HG03103 (cell line): Measurements from ENCODE around the gene DGCR2.

Source experiments
- ATAC-seq: cut with Tn5 transposase; IDR thresholded peaks from one replicate; pipeline ENCODE4 v1.9.1; 2021; ENCODE audit warnings: low read depth; ENCODE audit not compliant: unreplicated experiment

Gene DGCR2

GRCh38 chr22:19147195-19147780 is 25.1 kb upstream of the DGCR2 start:
- ATAC-seq = no peak

DNA sequence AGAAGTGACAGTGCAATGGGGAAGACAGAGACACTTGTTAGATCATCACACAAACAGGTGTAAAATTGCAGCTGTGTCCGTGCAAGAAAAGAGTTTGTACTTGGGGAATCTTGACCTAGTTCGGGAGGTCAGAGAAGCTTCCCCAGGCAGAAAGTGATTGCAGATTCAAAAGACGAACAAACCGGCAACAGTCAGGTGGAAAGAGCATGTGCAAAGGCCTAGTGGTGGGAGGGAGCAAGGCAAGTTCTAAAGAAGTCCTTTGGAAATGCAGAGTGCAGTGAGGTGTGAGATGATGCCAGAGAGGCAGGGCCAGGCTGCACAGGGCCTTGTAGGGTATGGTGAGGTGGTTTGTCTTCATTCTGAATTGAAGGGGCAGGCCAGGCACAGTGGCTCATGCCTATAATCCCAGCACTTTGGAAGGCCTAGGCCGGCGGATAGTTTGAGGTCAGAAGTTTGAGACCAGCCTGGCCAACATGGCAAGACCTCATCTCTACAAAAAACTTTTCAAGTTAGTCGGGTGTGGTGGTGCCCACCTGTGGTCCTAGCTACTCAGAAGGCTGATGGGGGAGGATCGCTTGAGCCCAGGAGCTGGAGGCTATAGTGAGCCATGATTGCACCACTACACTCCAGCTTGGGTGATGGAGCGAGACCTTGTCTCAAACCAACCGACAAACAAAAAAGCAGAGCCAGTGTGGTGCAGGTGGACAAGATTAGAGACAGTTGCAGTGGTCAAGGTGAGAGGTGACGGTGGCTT is 24.2 kb upstream of the DGCR2 start:
- ATAC-seq = no peak

GRCh38 chr22:19143967-19144400 is 21.8 kb upstream of the DGCR2 start:
- ATAC-seq = no peak

DNA sequence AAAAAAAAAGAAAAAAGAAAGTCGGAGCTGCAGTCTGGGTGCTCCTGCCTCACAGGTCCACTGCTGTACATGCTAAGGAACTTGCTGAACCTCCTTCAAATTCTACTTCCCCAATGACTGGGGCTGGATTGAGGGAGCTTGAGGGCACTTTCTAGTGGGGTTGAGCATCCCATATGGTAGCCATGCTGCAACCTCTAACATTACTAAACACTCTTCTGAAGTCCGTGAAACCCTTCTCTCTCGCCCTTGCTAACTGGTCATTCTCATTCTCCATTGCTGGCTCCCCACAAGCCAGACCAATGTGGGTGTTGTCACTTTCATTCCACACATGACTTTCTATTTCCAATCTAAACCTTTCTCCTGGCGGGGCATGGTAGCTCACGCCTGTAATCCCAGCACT is 21.0 kb upstream of the DGCR2 start:
- ATAC-seq = no peak

DNA sequence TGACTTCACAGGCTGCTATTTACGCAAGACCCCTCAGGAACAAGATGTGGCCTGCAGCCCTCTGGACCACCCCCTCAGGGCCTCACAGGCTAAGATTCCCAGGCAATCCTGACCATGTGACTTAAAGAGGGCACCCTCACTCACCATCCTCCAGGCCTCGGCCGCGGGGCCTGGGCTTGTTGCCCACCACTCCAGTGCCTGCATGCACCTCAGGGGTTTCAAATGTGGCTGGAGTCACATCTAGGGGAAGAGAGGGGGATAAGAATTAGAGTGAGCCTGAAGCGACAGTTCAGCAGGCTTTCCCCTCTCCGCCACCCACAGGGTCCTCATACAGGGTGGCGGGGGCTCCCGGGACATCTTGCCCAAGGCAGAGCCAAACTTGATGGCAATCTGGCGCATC is 20.2 kb upstream of the DGCR2 start:
- ATAC-seq = no peak

DNA sequence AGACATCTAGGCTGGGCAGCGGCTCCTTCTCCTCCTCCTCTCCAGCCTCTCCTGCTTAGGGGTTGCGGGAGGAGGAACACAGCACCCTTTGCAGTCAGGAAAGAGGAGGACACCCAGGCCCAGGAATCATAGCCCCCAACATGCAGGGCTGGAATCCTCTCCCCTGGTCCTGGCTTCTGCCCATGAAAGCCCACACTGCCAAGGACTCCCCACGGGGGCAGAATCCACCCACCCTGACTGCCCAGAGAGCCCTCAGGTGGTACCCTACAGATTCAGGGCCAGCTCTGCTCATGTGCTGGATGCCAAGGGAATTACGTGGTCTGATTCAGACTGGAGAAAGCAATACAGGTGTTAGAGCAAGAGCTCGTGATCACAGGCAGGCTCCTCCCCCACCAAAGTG is 17.8 kb upstream of the DGCR2 start:
- ATAC-seq = no peak

- no peak for ATAC-seq
Observed at GRCh38 chr22:19139001-19139356, 16.8 kb upstream of the DGCR2 start.

DNA sequence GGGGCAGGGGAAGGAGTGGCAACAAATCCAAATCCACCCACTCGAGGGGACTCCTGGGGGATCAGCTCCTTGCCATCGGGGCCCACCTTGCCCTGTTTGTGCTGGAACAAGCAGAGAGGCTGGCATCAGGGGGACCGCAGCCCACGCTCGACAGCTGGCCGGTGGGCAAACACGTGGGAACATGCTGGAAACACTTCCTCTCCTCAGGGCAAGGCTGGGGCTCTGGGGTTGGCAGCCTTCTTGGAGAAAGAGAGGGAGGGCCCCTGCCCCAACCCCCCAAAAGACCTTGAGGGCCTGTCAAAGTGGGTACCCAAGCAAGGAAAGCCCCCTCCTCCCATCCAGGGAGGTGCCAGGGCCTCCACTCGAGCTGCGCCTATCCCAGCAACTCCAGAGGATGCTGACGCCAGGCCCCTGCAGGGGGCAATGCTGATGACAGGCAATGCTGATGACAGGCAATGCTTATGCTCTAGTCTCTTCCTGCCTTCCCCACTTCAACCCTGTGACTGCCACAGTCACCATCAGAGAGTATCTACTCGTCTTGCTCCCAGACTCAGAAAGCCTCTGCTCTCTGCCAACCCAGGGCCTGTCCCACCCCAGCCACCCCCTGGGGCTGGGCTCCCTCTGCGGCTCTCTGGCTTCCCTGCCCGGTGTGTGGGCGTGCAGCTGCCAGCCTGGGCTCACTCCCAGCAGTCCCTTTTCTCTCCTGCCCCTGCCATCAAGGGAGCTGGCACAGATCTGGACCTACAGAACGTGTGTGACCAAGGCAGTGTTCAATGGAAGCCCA is 16.2 kb upstream of the DGCR2 start:
- ATAC-seq = no peak

- ATAC-seq = no peak
Observed at GRCh38 chr22:19137384-19138216, 15.4 kb upstream of the DGCR2 start.

DNA sequence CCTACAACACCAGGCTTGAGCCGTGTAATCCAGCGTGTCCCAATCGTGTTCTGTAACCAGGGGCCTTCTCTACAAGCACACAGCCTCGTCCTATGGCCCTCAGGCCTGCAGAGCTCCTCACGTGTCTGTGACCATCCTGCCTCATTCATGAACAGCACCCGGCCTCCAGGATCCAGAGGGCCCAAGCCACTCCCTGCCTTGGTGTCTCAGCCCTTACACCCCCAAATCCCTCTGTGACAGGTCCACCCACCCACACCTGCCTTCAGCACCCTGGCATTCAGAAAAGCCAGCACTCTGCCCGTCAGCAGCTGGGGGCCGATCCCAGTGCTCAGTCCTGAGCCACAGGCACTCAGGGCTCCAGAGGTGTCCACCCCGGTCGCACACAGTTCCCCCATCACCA is 14.7 kb upstream of the DGCR2 start:
- no peak for ATAC-seq

DNA sequence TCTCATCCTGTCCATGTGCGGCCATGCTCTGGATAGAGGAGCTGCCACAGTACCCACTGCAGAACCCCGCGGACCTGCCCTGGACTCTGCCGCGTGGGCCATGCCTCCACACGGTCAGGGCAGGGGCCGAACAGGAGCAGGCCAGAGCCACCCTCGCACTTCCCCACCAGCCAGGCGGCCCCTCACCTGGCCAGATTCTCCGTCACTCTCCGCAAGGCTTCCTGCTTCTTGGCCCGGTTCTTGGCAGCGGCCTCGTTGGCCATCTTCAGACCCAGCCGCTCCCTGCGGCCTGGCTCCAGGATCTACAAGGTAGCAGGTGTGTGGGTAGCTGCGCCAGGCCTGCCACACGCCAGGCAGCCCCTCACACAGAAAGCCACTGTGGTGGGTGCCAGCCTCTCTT is 12.7 kb upstream of the DGCR2 start:
- ATAC-seq = no peak

- no peak for ATAC-seq
Observed at GRCh38 chr22:19134176-19134831, 12.1 kb upstream of the DGCR2 start.

DNA sequence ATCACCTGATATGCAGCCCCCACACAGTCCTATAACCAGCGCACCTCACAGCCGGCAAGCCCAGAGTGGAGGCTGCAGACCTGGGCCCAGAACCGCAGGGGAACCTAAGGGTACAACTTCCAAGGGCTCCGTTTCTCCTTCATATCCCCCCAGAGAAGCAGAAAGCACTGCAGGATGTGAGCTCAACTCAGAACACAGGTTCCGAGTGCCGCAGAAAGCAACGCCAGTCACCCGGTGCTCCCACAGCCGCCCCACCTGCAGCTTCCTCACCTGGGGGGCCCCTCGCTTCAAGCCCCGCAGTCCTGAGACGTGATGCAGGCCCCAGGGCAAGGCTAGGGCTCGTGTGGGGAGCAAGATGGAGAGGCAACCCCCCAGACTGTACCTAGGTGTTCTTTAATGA is 11.3 kb upstream of the DGCR2 start:
- ATAC-seq = no peak

GRCh38 chr22:19132693-19133400 is 10.6 kb upstream of the DGCR2 start:
- no peak for ATAC-seq

DNA sequence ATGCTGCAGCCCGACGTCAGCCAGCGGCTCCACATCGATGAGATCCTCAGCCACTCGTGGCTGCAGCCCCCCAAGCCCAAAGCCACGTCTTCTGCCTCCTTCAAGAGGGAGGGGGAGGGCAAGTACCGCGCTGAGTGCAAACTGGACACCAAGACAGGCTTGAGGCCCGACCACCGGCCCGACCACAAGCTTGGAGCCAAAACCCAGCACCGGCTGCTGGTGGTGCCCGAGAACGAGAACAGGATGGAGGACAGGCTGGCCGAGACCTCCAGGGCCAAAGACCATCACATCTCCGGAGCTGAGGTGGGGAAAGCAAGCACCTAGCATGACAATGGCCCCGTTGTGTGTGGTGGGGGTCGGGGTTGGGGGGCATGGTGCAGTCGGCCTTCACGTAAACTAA is 9.9 kb upstream of the DGCR2 start:
- no peak for ATAC-seq

DNA sequence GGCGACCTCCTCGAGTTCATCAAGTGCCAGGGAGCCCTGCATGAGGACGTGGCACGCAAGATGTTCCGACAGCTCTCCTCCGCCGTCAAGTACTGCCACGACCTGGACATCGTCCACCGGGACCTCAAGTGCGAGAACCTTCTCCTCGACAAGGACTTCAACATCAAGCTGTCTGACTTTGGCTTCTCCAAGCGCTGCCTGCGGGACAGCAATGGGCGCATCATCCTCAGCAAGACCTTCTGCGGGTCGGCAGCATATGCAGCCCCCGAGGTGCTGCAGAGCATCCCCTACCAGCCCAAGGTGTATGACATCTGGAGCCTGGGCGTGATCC is 9.4 kb upstream of the DGCR2 start:
- no peak for ATAC-seq

GRCh38 chr22:19130959-19131684 is 8.9 kb upstream of the DGCR2 start, which contains the start of gene TSSK2:
Gene TSSK2, plus strand, starts transcription at chr22:19131308. Its CDS starts 92 bp downstream, at chr22:19131400.
- ATAC-seq = no peak

GRCh38 chr22:19129871-19130270 is 7.7 kb upstream of the DGCR2 start:
- ATAC-seq = no peak
